Uterus (tissue), 2 donors: Measurements from ENCODE around the gene RAPGEF6.

Source experiments
- POLR2A ChIP-seq, 2 donors: fragments of 450-650 bp; IDR thresholded peaks; one replicate each; pipeline ENCODE4 v1.6.1; 2016; ENCODE audit warnings: antibody characterized with exemption in 2 of 2, mild to moderate bottlenecking in 1 of 2, moderate library complexity in 1 of 2
- TF ChIP-seq, protein P1 (sequence below), 4 experiments: fragments of 200-600 bp in 2 of 4; fragments of 450-650 bp in 2 of 4; sonication (generic) in 2 of 4; IDR thresholded peaks; one replicate each; pipeline ENCODE4 v1.5.1; 2016 to 2019; ENCODE audit warnings: antibody characterized with exemption in 4 of 4, mild to moderate bottlenecking in 2 of 4, moderate library complexity in 1 of 4

- TF ChIP-seq, protein P1, sequence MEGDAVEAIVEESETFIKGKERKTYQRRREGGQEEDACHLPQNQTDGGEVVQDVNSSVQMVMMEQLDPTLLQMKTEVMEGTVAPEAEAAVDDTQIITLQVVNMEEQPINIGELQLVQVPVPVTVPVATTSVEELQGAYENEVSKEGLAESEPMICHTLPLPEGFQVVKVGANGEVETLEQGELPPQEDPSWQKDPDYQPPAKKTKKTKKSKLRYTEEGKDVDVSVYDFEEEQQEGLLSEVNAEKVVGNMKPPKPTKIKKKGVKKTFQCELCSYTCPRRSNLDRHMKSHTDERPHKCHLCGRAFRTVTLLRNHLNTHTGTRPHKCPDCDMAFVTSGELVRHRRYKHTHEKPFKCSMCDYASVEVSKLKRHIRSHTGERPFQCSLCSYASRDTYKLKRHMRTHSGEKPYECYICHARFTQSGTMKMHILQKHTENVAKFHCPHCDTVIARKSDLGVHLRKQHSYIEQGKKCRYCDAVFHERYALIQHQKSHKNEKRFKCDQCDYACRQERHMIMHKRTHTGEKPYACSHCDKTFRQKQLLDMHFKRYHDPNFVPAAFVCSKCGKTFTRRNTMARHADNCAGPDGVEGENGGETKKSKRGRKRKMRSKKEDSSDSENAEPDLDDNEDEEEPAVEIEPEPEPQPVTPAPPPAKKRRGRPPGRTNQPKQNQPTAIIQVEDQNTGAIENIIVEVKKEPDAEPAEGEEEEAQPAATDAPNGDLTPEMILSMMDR (IDR thresholded peaks at IDR 0.05): no peak
- no peak for TF ChIP-seq POLR2A (IDR thresholded peaks at IDR 0.05)
These were observed 95.8 kb downstream of the RAPGEF6 start for GRCh38 chr5:131539251-131539650.
